ENCODE data around the gene CEP192. TPM values are rescaled to one million over a fixed set of nuclear protein-coding genes. Genes with fewer than 3 reads are reported as not detected.

The CEP192 gene
- total RNA-seq, 2 donors from 2014 or later: 20.1 to 27.2 TPM

GRCh38 chr18:12963069-12963468 lies 28.1 kb upstream of the CEP192 start:
- H3K36me3 ChIP-seq: peaks cover 15% of the 10 kb centered on the region

GRCh38 chr18:12968115-12968514 lies 23.0 kb upstream of the CEP192 start:
- Histone ChIP-seq H3K27me3 (replicated peaks; ENCODE audit: insufficient read depth) (no peaks in the 10 kb centered on the region), H3K27ac (no peak overlapping the region), H3K36me3 (no peaks in the 10 kb centered on the region), H3K4me3 (no peak overlapping the region), H3K9me3 (no peaks in the 10 kb centered on the region), H3K4me1 (ENCODE audit: control insufficient read depth in 1 of 2, low read depth in 2 of 2) (no peaks in the 10 kb centered on the region)
- ATAC-seq (ENCODE audit: insufficient number of reproducible peaks, low FRiP score, low read depth) (no peak), DNase-seq (ENCODE audit: low spot score) (no peak)
- TF ChIP-seq, protein P1, sequence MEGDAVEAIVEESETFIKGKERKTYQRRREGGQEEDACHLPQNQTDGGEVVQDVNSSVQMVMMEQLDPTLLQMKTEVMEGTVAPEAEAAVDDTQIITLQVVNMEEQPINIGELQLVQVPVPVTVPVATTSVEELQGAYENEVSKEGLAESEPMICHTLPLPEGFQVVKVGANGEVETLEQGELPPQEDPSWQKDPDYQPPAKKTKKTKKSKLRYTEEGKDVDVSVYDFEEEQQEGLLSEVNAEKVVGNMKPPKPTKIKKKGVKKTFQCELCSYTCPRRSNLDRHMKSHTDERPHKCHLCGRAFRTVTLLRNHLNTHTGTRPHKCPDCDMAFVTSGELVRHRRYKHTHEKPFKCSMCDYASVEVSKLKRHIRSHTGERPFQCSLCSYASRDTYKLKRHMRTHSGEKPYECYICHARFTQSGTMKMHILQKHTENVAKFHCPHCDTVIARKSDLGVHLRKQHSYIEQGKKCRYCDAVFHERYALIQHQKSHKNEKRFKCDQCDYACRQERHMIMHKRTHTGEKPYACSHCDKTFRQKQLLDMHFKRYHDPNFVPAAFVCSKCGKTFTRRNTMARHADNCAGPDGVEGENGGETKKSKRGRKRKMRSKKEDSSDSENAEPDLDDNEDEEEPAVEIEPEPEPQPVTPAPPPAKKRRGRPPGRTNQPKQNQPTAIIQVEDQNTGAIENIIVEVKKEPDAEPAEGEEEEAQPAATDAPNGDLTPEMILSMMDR (IDR thresholded peaks at IDR 0.05): no peak

More at GRCh38 chr18:12963069-12963468, 28.1 kb upstream of the CEP192 start:
- Histone ChIP-seq H3K9me3 (no peaks in the 10 kb centered on the region), H3K27ac (no peak overlapping the region), H3K4me3 (no peak overlapping the region), H3K4me1 (ENCODE audit: control insufficient read depth in 1 of 2, low read depth in 2 of 2) (no peaks in the 10 kb centered on the region), H3K27me3 (replicated peaks; ENCODE audit: insufficient read depth) (no peaks in the 10 kb centered on the region)
- TF ChIP-seq, protein P1 (IDR thresholded peaks at IDR 0.05): no peak
- DNase-seq (ENCODE audit: low spot score): no peak
- ATAC-seq (ENCODE audit: insufficient number of reproducible peaks, low FRiP score, low read depth): no peak

GRCh38 chr18:12968619-12969018 lies 22.5 kb upstream of the CEP192 start:
- peaks cover 3% of the 10 kb centered on the region for H3K36me3 ChIP-seq
- no peaks in the 10 kb centered on the region for H3K4me1 ChIP-seq (ENCODE audit: control insufficient read depth in 1 of 2, low read depth in 2 of 2)
- H3K27ac ChIP-seq: no peak overlapping the region
- no peak overlapping the region for H3K4me3 ChIP-seq
- no peaks in the 10 kb centered on the region for H3K9me3 ChIP-seq
- ATAC-seq (ENCODE audit: insufficient number of reproducible peaks, low FRiP score, low read depth) (no peak), DNase-seq (ENCODE audit: low spot score) (no peak)
- TF ChIP-seq, protein P1 (IDR thresholded peaks at IDR 0.05): no peak
- H3K27me3 ChIP-seq (replicated peaks; ENCODE audit: insufficient read depth): no peaks in the 10 kb centered on the region

DNA sequence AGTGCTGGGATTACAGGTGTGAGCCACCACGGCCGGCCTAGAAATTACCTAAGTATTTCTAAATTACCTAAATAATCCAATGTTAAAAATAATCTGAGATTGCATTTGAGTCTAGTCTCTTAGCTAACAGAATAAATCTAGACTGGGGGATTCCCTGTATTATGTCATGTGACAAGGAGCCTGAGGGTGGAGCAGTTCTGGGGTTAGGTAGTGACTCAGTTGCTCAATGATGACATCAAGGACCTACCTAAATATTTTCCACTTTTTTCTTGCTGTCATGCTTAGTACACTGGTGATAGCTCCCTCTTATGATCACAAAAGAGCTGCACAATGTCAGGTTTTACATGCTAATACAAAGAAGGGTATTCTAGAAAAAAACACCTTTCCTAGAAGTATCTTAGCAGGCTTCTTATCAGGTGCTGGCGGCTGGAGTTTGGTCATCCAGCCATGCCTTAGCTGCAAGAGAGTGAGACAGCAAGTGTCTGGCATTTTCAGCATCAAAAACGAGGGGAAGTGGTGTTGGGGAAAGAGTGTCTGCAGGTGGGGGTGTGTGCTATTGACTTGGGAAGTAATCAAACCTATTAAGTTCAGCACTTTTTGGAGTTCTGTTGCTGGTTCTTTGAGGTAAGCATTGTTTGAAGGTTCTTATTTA lies 17.5 kb upstream of the CEP192 start:
- peaks cover 21% of the 10 kb centered on the region for H3K36me3 ChIP-seq
- no peaks in the 10 kb centered on the region for H3K4me1 ChIP-seq (ENCODE audit: control insufficient read depth in 1 of 2, low read depth in 2 of 2)
- TF ChIP-seq, protein P1 (IDR thresholded peaks at IDR 0.05): no peak
- H3K9me3 ChIP-seq: no peaks in the 10 kb centered on the region
- H3K27me3 ChIP-seq (replicated peaks; ENCODE audit: insufficient read depth): no peaks in the 10 kb centered on the region
- DNase-seq (ENCODE audit: low spot score) (no peak), ATAC-seq (ENCODE audit: insufficient number of reproducible peaks, low FRiP score, low read depth) (no peak)
- no peak overlapping the region for H3K27ac ChIP-seq
- no peak overlapping the region for H3K4me3 ChIP-seq

- no peaks in the 10 kb centered on the region for H3K4me1 ChIP-seq (ENCODE audit: control insufficient read depth in 1 of 2, low read depth in 2 of 2)
- no peak for ATAC-seq (ENCODE audit: insufficient number of reproducible peaks, low FRiP score, low read depth)
- H3K27me3 ChIP-seq (replicated peaks; ENCODE audit: insufficient read depth): no peaks in the 10 kb centered on the region
- DNase-seq (ENCODE audit: low spot score): no peak
- no peak overlapping the region for H3K27ac ChIP-seq
- no peak overlapping the region for H3K4me3 ChIP-seq
- H3K9me3 ChIP-seq: no peaks in the 10 kb centered on the region
- TF ChIP-seq, protein P1 (IDR thresholded peaks at IDR 0.05): no peak
- H3K36me3 ChIP-seq: peaks cover 21% of the 10 kb centered on the region
Measured at GRCh38 chr18:12975488-12975887, 15.7 kb upstream of the CEP192 start.
